Inferior parietal cortex (tissue), 1 donor: ENCODE measurements around the gene HSPA5.
"Not testable (repeated sequence)": the region's sequence is repeated elsewhere in the genome, so short reads cannot be mapped to it uniquely, and the experiment has no call there.

Source experiments
- DNase-seq: peaks from one replicate; pipeline ENCODE4 v3.0.0-alpha.2; 2016; ENCODE audit errors: extremely low spot score

Gene HSPA5

GRCh38 chr9:125241863-125242739 is 958 bp upstream of the HSPA5 start:
- DNase-seq: peak; percentile 20

DNA sequence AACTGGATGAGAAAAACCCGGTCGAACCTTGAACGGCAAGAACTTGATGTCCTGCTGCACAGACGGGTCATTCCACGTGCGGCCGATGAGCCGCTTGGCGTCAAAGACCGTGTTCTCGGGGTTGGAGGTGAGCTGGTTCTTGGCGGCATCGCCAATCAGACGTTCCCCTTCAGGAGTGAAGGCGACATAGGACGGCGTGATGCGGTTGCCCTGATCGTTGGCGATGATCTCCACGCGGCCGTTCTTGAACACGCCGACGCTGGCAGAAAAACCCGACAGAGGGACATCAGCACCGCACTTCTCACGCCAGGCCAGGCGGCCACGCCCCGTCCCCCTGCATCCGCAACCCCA is 519 bp downstream of the HSPA5 start:
- no peak for DNase-seq

DNA sequence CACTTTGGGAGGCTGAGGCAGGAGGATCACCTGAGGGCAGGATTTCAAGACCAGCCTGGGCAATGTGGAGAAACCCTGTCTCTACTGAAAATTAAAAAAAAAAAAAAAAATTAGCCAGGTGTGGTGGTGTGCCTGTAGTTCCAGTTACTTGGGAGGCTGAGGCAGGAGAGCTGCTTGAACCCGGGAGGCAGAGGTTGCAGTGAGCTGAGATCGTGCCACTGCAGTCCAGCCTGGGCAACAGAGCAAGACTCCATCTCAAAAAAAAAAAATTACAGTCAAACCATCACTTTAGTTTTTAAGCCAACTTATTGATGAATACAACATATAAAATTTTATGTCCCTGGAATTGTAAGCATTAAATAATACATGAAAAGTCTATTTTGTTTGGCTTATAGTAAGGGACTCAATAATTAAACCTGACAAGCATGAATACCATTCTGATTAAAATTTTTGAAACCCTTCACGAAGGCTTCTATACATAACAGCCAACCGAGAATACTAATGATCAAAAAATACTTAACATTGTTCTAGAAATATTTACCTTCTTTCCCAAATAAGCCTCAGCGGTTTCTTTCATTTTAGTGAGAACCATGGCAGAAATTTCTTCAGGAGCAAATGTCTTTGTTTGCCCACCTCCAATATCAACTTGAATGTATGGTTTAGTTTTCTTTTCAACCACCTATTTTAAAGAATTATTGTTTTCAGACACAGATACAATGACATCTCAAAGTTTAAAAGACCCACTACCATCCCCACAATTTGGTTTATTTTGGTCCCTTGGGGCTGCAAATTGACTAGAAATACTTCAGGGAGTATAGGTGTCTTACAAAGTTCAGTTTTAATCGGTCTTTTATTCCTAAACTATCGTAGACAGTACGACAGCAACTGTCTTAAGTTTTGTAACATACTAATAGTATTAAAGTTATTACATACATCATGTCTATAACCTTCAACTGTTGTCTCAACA is 1.2 kb downstream of the HSPA5 start:
- DNase-seq: no peak

GRCh38 chr9:125238915-125239446 is 2.2 kb downstream of the HSPA5 start:
- DNase-seq: no peak

DNA sequence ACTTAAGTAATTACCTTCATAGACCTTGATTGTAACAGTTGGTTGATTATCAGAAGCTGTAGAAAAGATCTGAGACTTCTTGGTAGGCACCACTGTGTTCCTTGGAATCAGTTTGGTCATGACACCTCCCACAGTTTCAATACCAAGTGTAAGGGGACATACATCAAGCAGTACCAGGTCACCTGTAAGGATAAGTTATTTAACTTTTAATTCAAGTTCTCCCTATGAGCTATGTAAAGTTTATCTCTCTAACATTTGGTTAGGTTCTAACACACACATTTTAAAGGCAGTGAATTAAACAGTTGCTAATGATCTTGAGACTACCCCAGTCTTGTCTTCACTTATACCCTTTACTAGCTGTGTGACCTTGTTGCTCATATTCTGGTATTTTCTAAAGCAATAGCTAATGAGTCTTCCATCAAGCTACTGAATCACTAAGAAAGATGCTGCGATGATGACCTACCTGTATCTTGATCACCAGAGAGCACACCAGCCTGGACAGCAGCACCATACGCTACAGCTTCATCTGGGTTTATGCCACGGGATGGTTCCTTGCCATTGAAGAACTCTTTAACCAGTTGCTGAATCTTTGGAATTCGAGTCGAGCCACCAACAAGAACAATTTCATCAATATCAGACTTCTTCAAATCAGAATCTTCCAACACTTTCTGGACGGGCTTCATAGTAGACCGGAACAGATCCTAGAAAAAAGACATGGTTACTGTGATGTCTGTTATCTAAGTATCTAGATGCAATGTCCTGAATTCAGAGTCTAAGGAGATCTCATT is 2.8 kb downstream of the HSPA5 start:
- no peak for DNase-seq

GRCh38 chr9:125236520-125237159 is 4.5 kb downstream of the HSPA5 start:
- DNase-seq: not testable (repeated sequence)

- DNase-seq: no peak
Observed at GRCh38 chr9:125235804-125236519, 5.2 kb downstream of the HSPA5 start.

DNA sequence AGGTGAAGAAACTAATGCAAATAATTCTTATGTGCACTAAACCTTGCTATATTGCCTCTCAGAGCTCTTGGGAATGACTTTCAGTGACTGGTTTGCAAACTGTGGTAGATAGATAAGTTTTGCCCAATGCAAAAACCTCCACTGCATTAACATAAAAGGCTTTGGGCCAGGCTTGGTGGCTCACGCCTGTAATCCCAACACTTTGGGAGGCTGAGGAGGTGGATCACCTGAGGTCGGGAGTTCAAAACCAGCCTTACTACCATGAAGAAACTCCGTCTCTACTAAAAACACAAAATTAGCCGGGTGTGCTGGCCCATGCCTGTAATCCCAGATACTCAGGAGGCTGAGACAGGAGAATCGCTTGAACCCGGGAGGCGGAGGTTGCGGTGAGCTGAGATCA is 7.0 kb downstream of the HSPA5 start:
- DNase-seq: not testable (repeated sequence)

DNA sequence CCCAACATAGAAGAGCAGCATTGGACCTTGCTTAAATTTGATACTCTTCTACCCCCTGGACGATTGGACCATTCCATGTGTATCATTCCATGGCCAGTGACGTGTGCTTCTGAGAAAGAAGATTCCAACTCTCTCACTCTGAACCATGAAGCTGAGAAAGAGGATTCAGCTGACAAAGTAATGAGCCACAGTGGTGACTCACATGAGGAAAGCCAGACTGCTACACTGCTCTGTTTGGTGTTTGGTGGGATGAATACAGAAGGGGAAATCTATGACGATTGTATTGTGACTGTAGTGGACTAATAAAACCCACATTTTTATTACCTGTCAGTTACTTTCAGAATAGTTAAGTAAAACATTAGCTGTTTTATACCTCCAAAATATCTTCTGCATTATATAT is 7.5 kb downstream of the HSPA5 start:
- no peak for DNase-seq

DNA sequence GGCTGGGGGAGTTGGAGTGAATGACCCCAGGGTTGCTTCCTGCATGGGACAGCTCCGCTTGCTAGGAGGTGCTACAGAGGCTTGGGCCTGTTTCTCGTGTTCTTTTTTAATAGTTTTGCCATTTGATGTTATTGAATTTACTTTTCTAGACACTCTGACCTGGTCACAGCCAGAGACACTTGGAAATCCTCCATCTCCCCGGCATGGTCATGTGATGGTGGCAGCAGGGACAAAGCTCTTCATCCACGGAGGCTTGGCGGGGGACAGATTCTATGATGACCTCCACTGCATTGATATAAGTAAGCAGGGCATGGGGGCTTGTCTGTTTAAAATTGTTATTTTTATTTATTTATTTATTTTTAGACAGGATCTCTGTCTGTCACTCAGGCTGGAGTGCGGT is 13.4 kb downstream of the HSPA5 start:
- DNase-seq: no peak

DNA sequence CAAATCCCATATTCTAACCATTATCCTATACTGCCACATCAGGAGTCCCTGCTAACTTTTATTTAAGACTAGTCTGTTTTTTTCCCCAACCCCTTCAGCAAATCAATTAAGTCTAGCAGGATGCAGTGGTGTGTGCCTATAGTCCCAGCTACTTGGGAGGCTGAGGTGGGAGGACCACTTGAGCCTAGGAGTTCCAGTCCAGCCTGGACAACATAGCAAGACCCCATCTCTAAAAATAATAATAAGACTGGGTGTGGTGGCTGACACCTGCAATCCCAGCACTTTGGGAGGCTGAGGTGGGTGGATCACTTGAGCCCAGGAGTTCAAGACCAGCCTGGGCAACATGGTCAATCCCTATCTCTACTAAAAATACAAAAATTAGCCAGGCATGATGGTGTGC is 16.3 kb downstream of the HSPA5 start:
- DNase-seq: not testable (repeated sequence)

DNA sequence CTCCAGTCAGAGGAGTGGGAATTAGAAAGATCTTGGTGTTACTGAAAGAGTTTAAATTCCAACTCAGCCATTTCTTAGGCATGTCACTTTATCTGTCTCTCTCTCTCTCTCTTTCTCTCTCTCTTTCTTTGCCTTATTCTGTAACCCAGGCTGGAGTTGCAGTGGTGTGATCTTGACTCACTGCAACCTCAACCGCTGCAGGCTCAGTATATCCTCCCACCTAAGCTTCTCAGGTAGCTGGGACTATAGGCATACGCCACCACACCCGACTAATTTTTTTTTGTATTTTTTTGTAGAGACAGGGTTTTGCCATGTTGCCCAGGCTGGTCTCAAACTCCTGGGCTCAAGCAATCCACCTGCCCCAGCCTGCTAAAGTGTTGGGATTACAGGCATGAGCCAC is 22.5 kb downstream of the HSPA5 start:
- DNase-seq: no peak

DNA sequence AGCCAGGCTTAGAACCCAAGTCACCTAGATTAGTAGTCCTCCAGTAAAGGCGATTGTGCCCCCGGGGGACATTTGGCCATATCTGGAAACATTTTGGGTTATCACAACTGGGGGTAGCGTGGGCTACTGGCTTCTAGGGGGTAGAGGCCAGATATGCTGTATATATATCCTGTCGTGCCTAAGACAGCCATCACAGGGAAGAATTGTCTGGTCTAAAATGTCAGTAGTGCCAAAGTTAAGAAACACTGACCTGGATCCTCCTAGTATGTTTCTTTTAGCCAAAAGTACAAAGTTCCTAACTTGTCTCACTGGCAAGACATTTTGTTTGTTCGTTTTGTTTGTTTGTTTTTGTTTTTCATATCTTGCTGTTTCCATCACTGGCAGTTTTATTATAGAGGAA is 27.0 kb downstream of the HSPA5 start:
- DNase-seq: no peak

DNA sequence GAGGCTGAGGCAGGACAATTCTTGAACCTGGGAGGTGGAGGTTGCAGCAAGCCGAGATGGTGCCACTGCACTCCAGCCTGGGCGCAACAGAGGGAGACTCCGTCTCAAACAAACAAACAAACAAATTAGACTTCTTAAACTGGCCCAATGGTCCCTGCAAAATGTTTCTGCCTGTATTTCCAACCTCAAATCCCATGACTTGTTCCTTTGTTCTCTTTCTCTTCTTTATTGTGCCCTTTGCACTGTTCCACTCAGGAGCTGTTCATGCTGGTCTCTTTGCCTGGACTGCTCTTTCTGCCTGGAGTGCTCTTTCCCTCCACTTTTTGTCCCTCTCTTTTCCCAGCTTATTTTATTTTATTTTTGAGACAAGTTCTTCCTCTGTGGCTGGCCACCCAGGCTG is 36.7 kb downstream of the HSPA5 start:
- DNase-seq: no peak

- DNase-seq: no peak
Observed at GRCh38 chr9:125202846-125203618, 38.1 kb downstream of the HSPA5 start.

GRCh38 chr9:125200216-125201047 is 40.7 kb downstream of the HSPA5 start, which contains the start of gene RABEPK:
TSS of gene RABEPK (plus strand) at chr9:125200542. CDS start at chr9:125203014, 2,472 bp downstream.
- DNase-seq: peak; percentile 93

- not testable (repeated sequence) for DNase-seq
Observed at GRCh38 chr9:125195591-125195990, 45.6 kb downstream of the HSPA5 start.

GRCh38 chr9:125194466-125194865 is 46.7 kb downstream of the HSPA5 start:
- DNase-seq: not testable (repeated sequence)
